ENCODE measurements around the gene GRID2IP.

GRCh38 chr7:6478186-6478585 is 73.1 kb downstream of the GRID2IP start:
- no peak for TF ChIP-seq EP300 (IDR thresholded peaks at IDR 0.05)
- TF ChIP-seq CTCF (IDR thresholded peaks at IDR 0.05) = no peak
- no peak for TF ChIP-seq POLR2AphosphoS5 (IDR thresholded peaks at IDR 0.05)
- TF ChIP-seq POLR2A (IDR thresholded peaks at IDR 0.05) = no peak
